H1 (cell line): ENCODE measurements around the gene GLIPR1. TPM values are rescaled to one million over a fixed set of nuclear protein-coding genes. Genes with fewer than 3 reads are reported as not detected.

Experiments used
- CTCF ChIA-PET: fragments of 300-600 bp; sonication (Branson Sonifier 250); formaldehyde crosslinking; loops from one replicate; lab custom pipeline; 2021; ENCODE audit not compliant: partially characterized antibody; lab: Charles Lee
- POLR2A ChIA-PET: fragments of 300-600 bp; sonication (Branson Sonifier 250); formaldehyde crosslinking; loops from one replicate; lab custom pipeline; 2021; ENCODE audit warnings: inconsistent platforms; ENCODE audit not compliant: partially characterized antibody; lab: Charles Lee
- DNase-seq, 2 experiments: peaks; one replicate each; pipeline versions ENCODE4 v3.0.0 to v3.0.0-alpha.2; 2010 to 2022; ENCODE audit warnings: low spot score in 2 of 2, low read depth in 1 of 2, mixed read lengths in 1 of 2
- FAIRE-seq: peaks from 2 replicates; lab custom pipeline; 2011; peaks lifted over from hg19 to GRCh38; lab: Jason Lieb, UNC
- H2AFZ ChIP-seq: 2 replicates; pipeline ENCODE4 v1.8.1; 2012; ENCODE audit warnings: low read length, inconsistent platforms
- H2AK5ac ChIP-seq: 2 replicates; pipeline ENCODE4 v1.6.1; 2013; ENCODE audit warnings: low read depth, low read length
- H2BK120ac ChIP-seq: replicated peaks from 2 replicates; pipeline ENCODE3; 2013; ENCODE audit warnings: low read depth, low read length, inconsistent platforms
- H2BK12ac ChIP-seq: 2 replicates; pipeline ENCODE4 v1.6.1; 2013; ENCODE audit warnings: low read depth, low read length
- H2BK15ac ChIP-seq: 2 replicates; pipeline ENCODE4 v1.6.1; 2013; ENCODE audit warnings: low read length
- H2BK20ac ChIP-seq: 2 replicates; pipeline ENCODE4 v1.6.1; 2013; ENCODE audit warnings: low read length
- H2BK5ac ChIP-seq: 2 replicates; pipeline ENCODE4 v1.6.1; 2013; ENCODE audit warnings: low read depth, low read length
- H3K14ac ChIP-seq: 2 replicates; pipeline ENCODE4 v1.6.1; 2013; ENCODE audit warnings: inconsistent platforms; ENCODE audit not compliant: insufficient read length
- H3K18ac ChIP-seq: 2 replicates; pipeline ENCODE4 v1.6.1; 2013; ENCODE audit warnings: low read length; ENCODE audit errors: extremely low read depth
- H3K23ac ChIP-seq: 2 replicates; pipeline ENCODE4 v1.6.1; 2013; ENCODE audit warnings: inconsistent platforms; ENCODE audit not compliant: insufficient read length
- H3K23me2 ChIP-seq: 2 replicates; pipeline ENCODE4 v1.6.1; 2013; ENCODE audit warnings: low read depth, low read length
- H3K27ac ChIP-seq: 2 replicates; pipeline ENCODE4 v1.6.1; 2011; ENCODE audit warnings: low read depth, low read length, inconsistent platforms
- H3K27me3 ChIP-seq, 4 experiments: replicated peaks in 1 of 4; 1 replicate in 1 of 4; 2 replicates in 3 of 4; pipeline versions ENCODE4 v1.6.1 to v1.8.1; 2011 to 2013; ENCODE audit warnings: low read length in 3 of 4, mild to moderate bottlenecking in 3 of 4, inconsistent platforms in 2 of 4, mixed read lengths in 2 of 4, moderate library complexity in 1 of 4; ENCODE audit not compliant: control insufficient read depth in 3 of 4, insufficient read depth in 3 of 4; ENCODE audit errors: extremely low read depth in 1 of 4
- H3K36me3 ChIP-seq, 4 experiments: 2 replicates each; pipeline versions ENCODE4 v1.6.1 to v1.8.1; 2011 to 2013; ENCODE audit warnings: mild to moderate bottlenecking in 4 of 4, low read length in 3 of 4, moderate library complexity in 2 of 4, control low read depth in 1 of 4, inconsistent platforms in 1 of 4; ENCODE audit not compliant: insufficient read depth in 4 of 4, control insufficient read depth in 2 of 4
- H3K4ac ChIP-seq: replicated peaks from 2 replicates; pipeline ENCODE3; 2013; ENCODE audit warnings: low read length, low read depth, mixed read lengths, inconsistent platforms; ENCODE audit not compliant: insufficient read length
- H3K4me1 ChIP-seq, 4 experiments: replicated peaks in 1 of 4; 1 replicate in 1 of 4; 2 replicates in 3 of 4; pipeline versions ENCODE4 v1.6.1 to v1.8.1; 2011 to 2013; ENCODE audit warnings: low read length in 3 of 4, inconsistent platforms in 2 of 4, mixed read lengths in 1 of 4; ENCODE audit not compliant: insufficient read depth in 4 of 4, control insufficient read depth in 3 of 4
- H3K4me2 ChIP-seq, 2 experiments: 2 replicates each; pipeline versions ENCODE4 v1.6.1 to v1.8.1; 2011 to 2013; ENCODE audit warnings: low read depth in 2 of 2, low read length in 2 of 2, control low read depth in 1 of 2, inconsistent platforms in 1 of 2, mild to moderate bottlenecking in 1 of 2; ENCODE audit not compliant: insufficient read depth in 1 of 2
- H3K4me3 ChIP-seq, 4 experiments: fragments of 200-600, 300-600 bp in 1 of 4; sonication (generic), shearing (Covaris generic), sonication (Bioruptor Twin) in 1 of 4; 2 replicates each; pipeline versions ENCODE4 v1.5.1 to v1.8.1; 2011 to 2016; ENCODE audit warnings: low read length in 4 of 4, low read depth in 3 of 4, control low read depth in 2 of 4, inconsistent platforms in 2 of 4, mild to moderate bottlenecking in 2 of 4, mixed read lengths in 1 of 4, moderate library complexity in 1 of 4; ENCODE audit not compliant: insufficient read depth in 2 of 4; ENCODE audit errors: extremely low read depth in 1 of 4
- H3K56ac ChIP-seq: replicated peaks from 2 replicates; pipeline ENCODE3; 2013; ENCODE audit warnings: low read depth, mild to moderate bottlenecking, mixed read lengths, low read length, inconsistent platforms; ENCODE audit not compliant: insufficient read length
- H3K79me1 ChIP-seq: 2 replicates; pipeline ENCODE4 v1.6.1; 2013; ENCODE audit warnings: low read depth, low read length, control low read depth
- H3K79me2 ChIP-seq, 2 experiments: 2 replicates each; pipeline versions ENCODE4 v1.6.1 to v1.8.1; 2012 to 2013; ENCODE audit warnings: low read length in 2 of 2, mild to moderate bottlenecking in 2 of 2, inconsistent platforms in 1 of 2; ENCODE audit not compliant: insufficient read depth in 2 of 2, control insufficient read depth in 1 of 2
- H3K9ac ChIP-seq, 4 experiments: replicated peaks in 1 of 4; 1 replicate in 1 of 4; 2 replicates in 3 of 4; pipeline versions ENCODE4 v1.6.1 to v1.8.1; 2011 to 2013; ENCODE audit warnings: low read depth in 3 of 4, low read length in 3 of 4, control low read depth in 2 of 4, mild to moderate bottlenecking in 2 of 4, moderate library complexity in 2 of 4, inconsistent platforms in 1 of 4; ENCODE audit errors: extremely low read depth in 1 of 4
- H3K9me3 ChIP-seq, 2 experiments: 2 replicates each; pipeline versions ENCODE4 v1.6.1 to v1.8.1; 2012 to 2013; ENCODE audit warnings: mild to moderate bottlenecking in 2 of 2, moderate library complexity in 2 of 2, control low read depth in 1 of 2, inconsistent platforms in 1 of 2, low read depth in 1 of 2, low read length in 1 of 2, mixed read lengths in 1 of 2; ENCODE audit not compliant: insufficient read depth in 2 of 2
- H4K20me1 ChIP-seq, 2 experiments: replicated peaks in 1 of 2; 2 replicates each; pipeline versions ENCODE3 to v1.8.1; 2011 to 2013; ENCODE audit warnings: inconsistent platforms in 2 of 2, low read length in 2 of 2, mild to moderate bottlenecking in 1 of 2; ENCODE audit not compliant: insufficient read depth in 2 of 2, control insufficient read depth in 1 of 2
- H4K5ac ChIP-seq: 2 replicates; pipeline ENCODE4 v1.6.1; 2013; ENCODE audit warnings: low read length, low read depth, mixed read lengths, inconsistent platforms; ENCODE audit not compliant: insufficient read length
- H4K8ac ChIP-seq: 2 replicates; pipeline ENCODE4 v1.8.0; 2013; ENCODE audit warnings: mild to moderate bottlenecking, moderate library complexity, low read length, inconsistent platforms; ENCODE audit not compliant: insufficient read depth; ENCODE audit errors: extremely low read depth
- H4K91ac ChIP-seq: replicated peaks from 2 replicates; pipeline ENCODE3; 2013; ENCODE audit warnings: low read length, mixed read lengths, inconsistent platforms; ENCODE audit not compliant: insufficient read length
- BCL11A ChIP-seq, 2 experiments: IDR thresholded peaks; one replicate each; pipeline ENCODE4 v1.6.1; 2011; ENCODE audit warnings: low read depth in 2 of 2, low read length in 2 of 2, mild to moderate bottlenecking in 2 of 2
- CBX5 ChIP-seq: fragments of 300-800, 300-1000 bp; sonication (generic); IDR thresholded peaks from 2 replicates; pipeline ENCODE4 v1.7.1; 2016; ENCODE audit warnings: antibody characterized with exemption, low read length, low read depth
- CHD1 ChIP-seq: IDR thresholded peaks from 2 replicates; pipeline ENCODE4 v1.6.1; 2012; ENCODE audit warnings: low read depth, low read length, improper control_type of control experiment
- CTBP2 ChIP-seq: IDR thresholded peaks from 2 replicates; pipeline ENCODE4 v1.7.0; 2011; ENCODE audit warnings: borderline replicate concordance, mild to moderate bottlenecking, moderate library complexity, mixed read lengths, low read length; ENCODE audit not compliant: insufficient read depth, insufficient read length
- EGR1 ChIP-seq: IDR thresholded peaks from 2 replicates; pipeline ENCODE4 v1.6.1; 2011; ENCODE audit warnings: low read depth, low read length, borderline replicate concordance
- FOSL1 ChIP-seq: IDR thresholded peaks from 2 replicates; pipeline ENCODE4 v1.6.1; 2011; ENCODE audit warnings: mild to moderate bottlenecking, low read depth, low read length, moderate library complexity; ENCODE audit not compliant: insufficient read depth
- MAFK ChIP-seq: IDR thresholded peaks from 2 replicates; pipeline ENCODE4 v1.6.1; 2012; ENCODE audit warnings: low read depth, mild to moderate bottlenecking, improper control_type of control experiment, low read length
- NANOG ChIP-seq: IDR thresholded peaks from 2 replicates; pipeline ENCODE4 v1.6.1; 2011; ENCODE audit warnings: low read length, low read depth, mild to moderate bottlenecking, inconsistent platforms; ENCODE audit not compliant: insufficient read depth, poor library complexity, severe bottlenecking
- NRF1 ChIP-seq: IDR thresholded peaks from 2 replicates; pipeline ENCODE4 v1.6.1; 2011; ENCODE audit warnings: mild to moderate bottlenecking, low read depth, low read length, improper control_type of control experiment
- POLR2A ChIP-seq, 2 experiments: IDR thresholded peaks; 1 replicate in 1 of 2; 2 replicates in 1 of 2; pipeline ENCODE4 v1.6.1; 2011; ENCODE audit warnings: low read depth in 2 of 2, low read length in 2 of 2, mild to moderate bottlenecking in 2 of 2; ENCODE audit errors: control extremely low read depth in 1 of 2
- RBBP5 ChIP-seq: IDR thresholded peaks from 2 replicates; pipeline ENCODE4 v1.7.1; 2012; ENCODE audit warnings: low read depth, mild to moderate bottlenecking, inconsistent platforms, low read length, moderate library complexity, borderline replicate concordance
- RFX5 ChIP-seq: IDR thresholded peaks from 2 replicates; pipeline ENCODE4 v1.6.1; 2011; ENCODE audit warnings: low read depth, low read length, improper control_type of control experiment, borderline replicate concordance
- SP4 ChIP-seq: IDR thresholded peaks from 2 replicates; pipeline ENCODE4 v1.6.1; 2012; ENCODE audit warnings: low read length, inconsistent platforms
- TAF1 ChIP-seq: IDR thresholded peaks from 2 replicates; pipeline ENCODE4 v1.6.1; 2011; ENCODE audit warnings: mild to moderate bottlenecking, low read depth, low read length
- TAF7 ChIP-seq: optimal IDR thresholded peaks from 2 replicates; pipeline ENCODE3; 2011; ENCODE audit warnings: low read depth, mild to moderate bottlenecking, inconsistent platforms, low read length, moderate library complexity, borderline replicate concordance
- WGBS, 2 experiments: shearing (Covaris generic) in 1 of 2; methylation state at CpG; one replicate each; pipeline versions ENCODE4 v1.1.6 to v1.1.7; 2013 to 2015; ENCODE audit warnings: low lambda C conversion rate in 2 of 2, mixed read lengths in 2 of 2, inconsistent platforms in 1 of 2, low coverage in 1 of 2, missing lambda C conversion rate in 1 of 2; ENCODE audit not compliant: insufficient replicate concordance in 2 of 2, insufficient coverage in 1 of 2, insufficient read length in 1 of 2; ENCODE audit errors: extremely low coverage in 1 of 2, missing lambda C conversion rate in 1 of 2; 5-methylcytosine and 5-hydroxymethylcytosine counted together
- polyA plus RNA-seq, 7 experiments: library from polyadenylated mRNA; depleted of rRNA in 3 of 7; stranded (reverse) in 5 of 7; unstranded in 2 of 7; fragments of >200 nt in 5 of 7; fragments of 200-250 nt in 2 of 7; gene quantifications; 1 replicate in 5 of 7; 2 replicates in 1 of 7; 4 replicates in 1 of 7; pipeline versions ENCODE4 v1.2.1 to v1.2.3, GENCODE V29; 2011 to 2013; ENCODE audit warnings: missing spikeins in 2 of 7, mixed read lengths in 2 of 7
- total RNA-seq: library from RNA; stranded (reverse); fragmentation: NEBNext Ultra II Directional; extraction: Animal tissue kit (Norgen Biotek cat#: 25700); gene quantifications from 2 replicates; pipeline ENCODE4 v1.2.1, GENCODE V29; 2021

The GLIPR1 gene
- total and polyA plus RNA-seq, 2 of the 8 experiments (the other 6 are each of a cell fraction or from before 2014, with no cell fraction given), result 0.23 to 1.5 TPM

DNA sequence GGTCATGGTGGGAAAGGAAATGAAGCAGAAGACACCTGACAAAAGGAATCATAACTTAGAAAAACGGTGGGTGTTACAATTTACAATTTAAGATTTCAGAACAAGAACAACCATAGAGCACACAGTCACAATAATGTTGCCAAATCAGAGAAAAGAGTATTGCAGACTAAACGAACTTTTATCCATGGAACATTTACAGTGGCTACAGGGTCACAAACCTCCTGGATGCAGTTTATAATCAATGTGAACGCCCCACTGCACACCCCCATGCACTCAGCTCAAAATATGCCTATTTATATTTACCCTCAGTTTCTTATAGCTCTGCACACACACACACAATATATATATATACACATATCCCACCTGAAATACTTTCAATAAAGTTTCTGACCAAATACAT, 22.9 kb downstream of the GLIPR1 start:
- H3K9me3 ChIP-seq, result no peaks in the 10 kb centered on the region
- H2BK5ac ChIP-seq, result no peak overlapping the region
- no peaks in the 10 kb centered on the region for H3K23me2 ChIP-seq
- no peak overlapping the region for H3K14ac ChIP-seq
- CTCF ChIA-PET, result interaction anchor here (5.2 kb wide), 1 partner anchor 19 kb away, joined by 40 read pairs; no protein-coding TSS in a partner anchor
- H2AFZ ChIP-seq, result no peak overlapping the region
- DNase-seq (no peak), FAIRE-seq (no peak)
- H3K23ac ChIP-seq, result no peak overlapping the region
- POLR2A ChIA-PET, result interaction anchor here (1.8 kb wide), 1 partner anchor 8 kb away, joined by 8 read pairs; the partner anchor contains the start of gene KRR1
- no peaks in the 10 kb centered on the region for H3K27me3 ChIP-seq
- H4K91ac ChIP-seq, result no peak overlapping the region
- H3K4ac ChIP-seq, result no peak overlapping the region
- H2BK120ac ChIP-seq, result no peak overlapping the region
- no peak overlapping the region for H3K27ac ChIP-seq
- H3K4me1 ChIP-seq, result no peaks in the 10 kb centered on the region
- H3K18ac ChIP-seq, result no peak overlapping the region
- no peak overlapping the region for H2BK12ac ChIP-seq
- H3K4me2 ChIP-seq, result no peak overlapping the region
- peaks cover 17 to 82% (median 34%) of the 10 kb centered on the region in 4 experiments for H3K36me3 ChIP-seq
- H3K9ac ChIP-seq, result no peak overlapping the region
- no peak overlapping the region for H3K56ac ChIP-seq
- peaks cover 2% of the 10 kb centered on the region in 2 experiments for H4K20me1 ChIP-seq
- WGBS, 2 experiments, result 51% methylated on average over 3 of the region's 3 CpGs; no CpG with 5 or more reads in 1 of the 2 experiments
- no peak overlapping the region for H2BK15ac ChIP-seq
- no peaks in the 10 kb centered on the region for H3K79me1 ChIP-seq
- H3K79me2 ChIP-seq, result peaks cover 0 to 20% of the 10 kb centered on the region in 2 experiments; a peak in 2 of 4 replicates
- H2BK20ac ChIP-seq, result no peak overlapping the region
- no peak overlapping the region for H2AK5ac ChIP-seq
- no peak overlapping the region for H4K8ac ChIP-seq
- TF ChIP-seq POLR2A (IDR thresholded peaks at IDR 0.05; ENCODE audit: control extremely low read depth in 1 of 2, low read depth in 2 of 2, low read length in 2 of 2) (no peak), CBX5 (no peak), EGR1 (no peak), NRF1 (no peak), TAF7 (no peak), RBBP5 (no peak), CTBP2 (no peak), CHD1 (no peak), NANOG (no peak), SP4 (no peak), MAFK (no peak), TAF1 (no peak), BCL11A (IDR thresholded peaks at IDR 0.05; ENCODE audit: low read depth in 2 of 2, low read length in 2 of 2) (no peak), FOSL1 (no peak), RFX5 (no peak)
- H4K5ac ChIP-seq, result no peak overlapping the region
- no peak overlapping the region for H3K4me3 ChIP-seq
